HG03565 (cell line): Measurements from ENCODE around the gene RGS1.
A peak's percentile ranks its signal among the peaks of the same experiment; 100 is the strongest.

Experiments
- ATAC-seq: cut with Tn5 transposase; IDR thresholded peaks from one replicate; pipeline ENCODE4 v1.9.1; 2021; ENCODE audit warnings: mild to moderate bottlenecking, moderate library complexity; ENCODE audit not compliant: unreplicated experiment

RGS1 gene

GRCh38 chr1:192579010-192579738 is 3.6 kb downstream of the RGS1 start:
- no peak for ATAC-seq

DNA sequence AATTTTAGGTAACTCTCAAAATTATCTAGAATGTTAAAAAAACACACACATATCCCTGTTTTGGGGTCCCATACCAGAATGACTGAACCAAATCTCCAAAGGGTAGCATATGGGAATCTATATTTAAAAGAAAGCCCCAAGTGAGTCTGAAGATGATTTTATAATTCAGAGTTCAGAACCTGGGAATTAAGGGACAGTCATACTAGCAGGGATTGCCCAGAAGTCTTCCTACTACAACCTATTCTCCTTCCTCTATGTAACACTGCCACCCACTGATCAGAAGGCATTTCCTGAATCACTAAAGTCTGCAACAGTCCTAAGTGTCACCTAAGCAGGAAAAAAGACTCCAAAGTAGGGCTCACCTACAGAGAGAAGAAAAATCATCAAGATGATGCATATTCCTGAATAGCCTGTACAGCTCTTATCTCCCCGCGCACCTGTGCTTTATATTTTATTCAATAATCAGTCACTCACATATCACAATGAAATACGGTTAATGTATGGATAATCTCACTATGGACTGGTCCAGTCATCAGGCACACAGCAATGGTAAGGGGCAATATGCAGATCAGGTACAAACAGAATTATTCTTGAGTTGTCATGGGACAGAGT is 4.9 kb downstream of the RGS1 start:
- peak; percentile 19 for ATAC-seq

DNA sequence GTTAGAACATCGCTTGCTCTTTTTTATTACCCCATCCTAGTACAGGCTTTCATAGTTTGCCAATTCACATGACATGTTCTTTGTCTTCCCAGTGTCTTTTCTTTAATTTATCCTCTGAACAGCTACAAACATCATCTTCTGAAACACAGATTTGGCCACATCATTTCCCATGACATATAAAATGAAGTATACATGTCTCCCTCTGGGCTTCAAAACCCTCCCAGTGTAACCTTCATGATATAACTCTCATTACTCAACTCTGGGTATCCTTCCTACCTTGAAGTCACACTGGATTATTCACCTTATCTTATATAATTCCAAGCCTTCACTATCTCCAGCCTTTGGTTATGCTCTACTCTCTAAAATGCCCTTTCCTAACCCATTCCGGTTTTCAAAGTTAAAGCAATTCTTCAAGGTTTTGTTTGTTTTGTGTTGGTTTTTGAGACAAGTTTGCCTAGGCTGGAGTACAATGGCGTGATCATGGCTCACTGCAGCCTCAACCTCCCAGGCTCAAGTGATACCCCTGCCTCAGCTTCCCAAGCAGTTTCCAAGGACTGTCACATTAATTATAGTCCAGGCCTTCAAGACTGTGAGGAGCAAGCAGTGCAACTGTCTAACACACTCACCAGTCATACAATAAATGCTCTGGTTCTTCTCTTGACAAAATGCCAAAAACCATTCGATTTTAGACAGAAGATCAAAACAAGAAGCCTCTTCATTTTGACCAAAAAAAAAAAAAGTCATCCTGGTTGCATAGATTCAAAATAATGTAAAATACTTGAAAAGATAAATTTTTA is 5.8 kb downstream of the RGS1 start:
- ATAC-seq, result peak; percentile 5

- no peak for ATAC-seq
Measured at GRCh38 chr1:192584866-192585265, 9.3 kb downstream of the RGS1 start.

GRCh38 chr1:192587386-192588266 is 12.1 kb downstream of the RGS1 start:
- no peak for ATAC-seq

DNA sequence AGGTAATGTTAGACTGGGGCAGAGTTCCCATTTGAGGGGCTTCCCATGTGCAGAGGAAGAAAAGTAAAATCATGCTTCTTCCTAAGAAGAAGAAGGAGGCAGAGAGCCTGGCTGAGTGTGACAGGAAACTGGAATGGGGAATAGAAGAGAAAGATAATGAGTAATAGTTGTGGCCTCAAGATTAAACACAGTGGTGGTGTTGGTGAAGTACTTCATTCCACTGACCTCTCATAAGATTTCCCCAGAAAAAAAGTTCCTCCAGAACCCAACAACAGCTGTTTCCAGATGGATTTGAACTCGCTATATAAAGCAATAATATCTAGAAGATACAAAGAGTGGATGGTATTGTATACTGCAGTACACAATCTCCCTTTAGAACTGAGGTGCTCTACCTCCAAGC is 13.0 kb downstream of the RGS1 start:
- no peak for ATAC-seq

- ATAC-seq, result no peak
Measured at GRCh38 chr1:192589813-192590212, 14.2 kb downstream of the RGS1 start.

- ATAC-seq, result no peak
Measured at GRCh38 chr1:192592517-192592916, 16.9 kb downstream of the RGS1 start.

- ATAC-seq, result no peak
Measured at GRCh38 chr1:192592981-192593708, 17.6 kb downstream of the RGS1 start.

DNA sequence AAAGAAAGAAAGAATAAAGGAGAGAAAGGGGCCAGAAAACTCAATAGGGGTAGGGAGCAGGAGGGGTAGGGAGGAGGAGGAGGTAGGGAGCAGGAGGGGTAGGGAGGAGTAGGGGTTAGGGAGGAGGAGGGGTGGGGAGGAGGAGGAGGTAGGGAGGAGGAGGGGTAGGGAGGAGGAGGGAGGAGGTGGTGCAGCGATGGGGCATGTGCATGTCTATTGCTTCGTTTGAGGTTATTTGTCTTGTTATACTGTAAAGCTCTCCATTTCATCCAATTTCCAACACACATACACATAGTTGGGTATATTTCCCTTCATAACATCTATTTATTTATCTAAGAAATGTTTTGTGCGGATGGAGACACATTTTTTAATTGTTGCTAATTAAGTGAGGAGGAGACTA is 19.7 kb downstream of the RGS1 start:
- no peak for ATAC-seq

DNA sequence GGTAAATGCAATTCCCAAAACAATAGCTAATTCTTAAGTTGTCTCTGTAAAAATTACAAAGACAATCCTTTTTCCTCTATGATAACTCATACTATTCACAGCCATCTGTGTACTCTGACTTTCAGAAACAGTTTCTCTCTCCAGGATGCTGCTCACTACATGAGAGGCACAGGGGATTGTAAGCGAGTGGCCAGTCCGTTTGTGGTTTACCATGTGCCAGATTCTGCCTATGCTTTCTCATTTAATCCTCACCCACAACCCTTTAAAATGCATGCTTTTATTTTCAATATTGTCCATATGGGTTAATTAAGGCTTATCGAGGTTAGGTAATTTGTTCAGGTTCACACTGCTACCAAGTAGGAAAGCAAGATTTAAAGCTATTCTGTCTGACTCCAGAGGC is 23.0 kb downstream of the RGS1 start:
- ATAC-seq, result peak; percentile 25

DNA sequence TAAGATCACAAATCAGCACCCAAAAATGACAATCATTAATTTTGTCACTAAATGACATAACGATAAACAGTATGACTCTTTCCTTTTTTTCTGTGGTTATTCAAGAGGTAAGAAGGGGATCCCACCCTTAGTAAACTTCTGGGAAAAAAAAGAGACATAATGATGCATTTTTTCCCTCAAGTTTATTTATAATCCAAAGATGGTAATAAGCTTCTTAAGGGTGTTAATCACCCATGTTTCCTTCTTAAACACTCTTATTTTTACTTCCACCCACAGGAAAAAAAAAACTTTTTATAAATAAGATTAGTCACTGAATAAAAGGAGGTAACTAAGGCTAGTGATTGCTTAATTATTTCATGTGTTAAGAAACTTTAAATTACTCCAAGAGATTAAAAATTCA is 24.7 kb downstream of the RGS1 start:
- no peak for ATAC-seq

DNA sequence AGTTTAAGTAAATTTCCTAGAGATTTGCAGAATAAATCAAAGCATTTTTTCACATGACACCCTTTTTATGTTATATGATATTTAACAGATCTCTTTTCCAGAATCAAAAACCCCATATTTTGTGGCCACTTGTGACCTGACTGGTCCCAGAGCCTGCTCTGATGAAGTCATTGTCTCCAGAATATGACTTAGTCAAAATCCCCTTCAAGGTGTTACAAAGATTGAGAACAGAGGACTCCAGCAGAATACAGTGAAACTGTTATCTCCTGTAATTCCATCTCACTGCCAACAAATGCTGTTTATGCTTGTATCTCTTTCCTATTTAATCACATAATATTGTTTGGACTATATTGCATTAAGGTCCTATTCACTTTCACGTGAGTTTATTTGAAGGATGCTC is 25.6 kb downstream of the RGS1 start:
- peak; percentile 35 for ATAC-seq

- ATAC-seq, result peak; percentile 28
Measured at GRCh38 chr1:192601567-192601966, 26.0 kb downstream of the RGS1 start.

- no peak for ATAC-seq
Measured at GRCh38 chr1:192602757-192603156, 27.2 kb downstream of the RGS1 start.

DNA sequence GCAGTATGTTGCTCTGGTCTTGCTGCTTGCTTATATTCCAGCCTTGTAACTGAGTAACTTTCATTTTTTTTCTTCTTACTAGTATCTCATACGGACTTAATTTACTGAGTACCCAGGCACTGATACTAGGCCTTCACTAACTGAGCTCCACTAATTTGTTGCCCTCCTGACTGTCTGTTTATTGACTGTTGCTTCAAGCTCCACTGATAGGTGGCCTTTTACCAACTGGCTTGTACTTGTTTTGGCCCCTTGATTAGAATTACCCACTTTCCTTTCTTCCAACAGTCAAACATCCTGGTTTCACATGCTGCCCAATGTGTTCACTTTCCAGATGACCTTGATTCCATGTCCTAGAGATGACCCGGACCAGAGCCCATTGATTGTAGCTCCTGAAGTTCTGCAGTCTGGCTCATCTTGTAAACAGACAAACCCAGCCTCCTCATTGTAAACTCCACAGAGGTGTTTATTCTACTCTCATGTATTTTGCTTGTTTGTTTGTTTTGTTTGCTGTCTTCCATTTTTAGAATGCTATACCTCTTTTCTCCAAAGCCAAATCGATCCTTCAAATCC is 27.7 kb downstream of the RGS1 start:
- no peak for ATAC-seq

DNA sequence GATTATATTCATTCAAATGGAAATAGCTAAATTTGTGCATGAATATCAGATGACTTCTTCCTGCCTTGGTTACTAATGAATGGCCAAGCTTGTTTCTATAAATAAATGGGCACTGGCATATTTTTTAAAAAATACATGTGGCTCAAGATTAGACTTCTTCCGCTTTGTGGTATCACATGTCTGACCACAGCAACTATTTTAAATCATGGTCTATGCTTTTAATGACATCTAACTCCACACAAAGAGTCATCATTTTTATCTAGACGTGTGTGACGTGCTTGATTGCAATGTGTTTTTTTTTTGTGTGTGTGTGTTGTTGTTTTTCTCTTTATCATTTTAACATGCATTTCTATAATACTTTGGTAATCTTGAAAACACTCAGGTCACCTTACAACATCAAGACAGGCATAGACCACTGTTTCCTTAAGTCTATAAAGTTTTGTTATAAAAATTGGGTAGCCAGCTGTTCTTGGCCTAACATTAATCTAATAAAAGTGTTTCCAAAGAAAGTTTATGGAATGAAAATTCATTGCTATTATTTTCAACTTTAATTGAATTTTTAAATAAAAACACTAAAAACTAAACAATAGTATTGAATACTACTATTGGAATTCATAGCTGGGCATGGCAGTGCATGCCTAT is 29.5 kb downstream of the RGS1 start:
- peak; percentile 33 for ATAC-seq

DNA sequence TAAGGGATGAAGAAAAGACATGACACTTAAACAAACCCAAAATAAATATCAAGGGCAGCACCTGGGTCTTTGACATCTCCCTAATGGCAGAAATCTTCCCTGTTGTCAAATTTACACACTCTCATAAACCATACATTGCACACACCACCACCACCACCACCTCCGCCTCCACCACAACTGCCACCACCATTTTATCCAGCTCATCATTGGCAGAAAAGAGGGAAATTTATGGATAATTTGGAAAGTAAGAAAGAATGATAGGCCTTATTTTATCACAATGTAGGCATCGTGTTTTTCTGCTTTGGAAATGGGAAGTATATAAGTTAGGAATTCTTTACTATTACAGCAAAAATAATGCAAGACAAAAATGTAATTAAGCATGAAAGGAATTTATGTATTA is 33.1 kb downstream of the RGS1 start:
- ATAC-seq, result no peak
